ENCODE data around the gene FAM153A. TPM values are rescaled to one million over a fixed set of nuclear protein-coding genes. Genes with fewer than 3 reads are reported as not detected.
"Not testable (repeated sequence)": the region's sequence is repeated elsewhere in the genome, so short reads cannot be mapped to it uniquely, and the experiment has no call there.

FAM153A gene
- total RNA-seq, 1 donor from 2014 or later, result 0.04 TPM

DNA sequence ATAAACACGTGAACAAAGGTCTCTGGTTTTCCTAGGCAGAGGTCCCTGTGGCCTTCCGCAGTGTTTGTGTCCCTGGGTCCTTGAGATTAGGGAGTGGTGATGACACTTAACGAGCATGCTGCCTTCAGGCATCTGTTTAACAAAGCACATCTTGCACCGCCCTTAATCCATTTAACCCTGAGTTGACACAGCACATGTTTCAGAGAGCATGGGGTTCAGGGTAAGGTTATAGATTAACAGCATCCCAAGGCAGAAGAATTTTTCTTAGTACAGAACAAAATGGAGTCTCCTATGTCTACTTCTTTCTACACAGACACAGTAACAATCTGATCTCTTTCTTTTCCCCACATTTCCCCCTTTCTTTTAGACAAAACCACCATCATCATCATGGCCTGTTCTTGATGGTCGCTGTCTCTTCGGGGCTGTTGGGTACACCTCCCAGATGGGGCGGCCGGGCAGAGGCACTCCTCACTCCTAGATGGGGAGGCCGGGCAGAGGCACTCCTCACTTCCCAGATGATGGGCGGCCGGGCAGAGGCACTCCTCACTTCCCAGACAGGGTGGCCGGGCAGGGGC lies 87.3 kb downstream of the FAM153A start:
- not testable (repeated sequence) for H3K4me3 Mint-ChIP-seq; DNase-seq (ENCODE audit: low spot score in 2 of 2, unreplicated experiment in 2 of 2); H3K9me3 Mint-ChIP-seq; H3K27ac Mint-ChIP-seq; H3K4me1 Mint-ChIP-seq; H3K36me3 Mint-ChIP-seq
- H3K27me3 Mint-ChIP-seq (ENCODE audit: low read depth), result peaks cover 21% of the 10 kb centered on the region

DNA sequence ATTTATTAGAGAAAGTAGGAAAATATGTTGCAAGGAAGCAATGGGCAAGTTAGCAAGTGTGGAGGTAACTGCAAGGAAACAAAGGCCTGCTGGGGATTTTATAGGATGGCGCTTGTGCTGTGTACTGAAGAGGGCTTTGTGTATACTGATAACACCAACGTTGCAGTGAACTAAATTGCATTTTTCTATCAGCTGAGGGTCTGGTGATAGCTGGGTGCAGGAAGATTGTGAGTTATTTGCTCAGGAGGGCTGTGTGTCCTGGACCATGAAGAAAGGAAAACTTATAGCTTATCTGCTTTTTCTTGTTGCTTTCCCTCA lies 88.2 kb downstream of the FAM153A start:
- not testable (repeated sequence) for H3K36me3 Mint-ChIP-seq, H3K4me1 Mint-ChIP-seq, H3K4me3 Mint-ChIP-seq

DNA sequence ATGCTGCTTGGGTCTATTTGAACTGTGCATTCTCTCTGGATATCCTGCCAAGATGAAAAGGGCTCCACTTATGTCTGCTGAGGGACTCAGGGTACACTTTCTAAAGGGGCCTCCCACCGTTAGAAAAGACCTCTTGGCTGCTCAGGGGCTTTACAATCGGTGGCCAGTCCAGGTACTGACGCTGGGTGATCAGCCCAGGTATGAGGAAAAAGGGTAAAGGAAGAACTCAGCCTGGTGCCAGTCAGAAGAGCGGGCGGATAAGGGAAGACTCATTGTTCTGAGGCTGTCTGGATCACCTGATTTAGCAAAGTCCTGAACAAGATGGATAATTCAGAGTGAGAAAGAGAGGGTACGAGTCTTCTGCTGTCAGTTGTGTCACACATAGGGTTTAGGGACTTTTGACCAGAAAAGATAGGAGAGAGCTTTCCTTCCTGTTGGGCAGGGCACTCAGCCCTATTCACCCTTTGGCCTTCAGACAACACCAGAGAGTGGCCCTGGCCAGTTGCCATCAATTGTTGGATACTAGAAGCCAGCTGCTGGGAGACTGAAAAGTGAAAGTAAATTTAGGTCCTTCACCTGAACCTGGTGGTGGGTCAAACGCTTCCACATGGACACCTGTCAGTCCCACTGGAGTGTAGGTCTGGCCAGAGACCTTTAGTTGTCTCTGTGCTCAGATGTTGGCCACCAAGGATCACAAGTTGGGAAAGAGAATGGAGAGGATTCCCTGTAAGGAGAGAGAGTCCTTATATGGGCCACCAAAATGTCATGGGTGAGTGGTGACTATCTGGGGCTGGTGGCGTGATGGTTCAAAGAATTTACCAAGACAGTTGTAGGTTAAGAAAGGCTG lies 88.8 kb downstream of the FAM153A start:
- H3K4me3 Mint-ChIP-seq; H3K4me1 Mint-ChIP-seq; H3K27ac Mint-ChIP-seq; H3K36me3 Mint-ChIP-seq; H3K9me3 Mint-ChIP-seq; DNase-seq (ENCODE audit: low spot score in 2 of 2, unreplicated experiment in 2 of 2): not testable (repeated sequence)
- peaks cover 24% of the 10 kb centered on the region for H3K27me3 Mint-ChIP-seq (ENCODE audit: low read depth)

More for the DNA sequence above, 88.2 kb downstream of the FAM153A start:
- not testable (repeated sequence) for H3K9me3 Mint-ChIP-seq; H3K27ac Mint-ChIP-seq; DNase-seq (ENCODE audit: low spot score in 2 of 2, unreplicated experiment in 2 of 2)
- peaks cover 24% of the 10 kb centered on the region for H3K27me3 Mint-ChIP-seq (ENCODE audit: low read depth)

DNA sequence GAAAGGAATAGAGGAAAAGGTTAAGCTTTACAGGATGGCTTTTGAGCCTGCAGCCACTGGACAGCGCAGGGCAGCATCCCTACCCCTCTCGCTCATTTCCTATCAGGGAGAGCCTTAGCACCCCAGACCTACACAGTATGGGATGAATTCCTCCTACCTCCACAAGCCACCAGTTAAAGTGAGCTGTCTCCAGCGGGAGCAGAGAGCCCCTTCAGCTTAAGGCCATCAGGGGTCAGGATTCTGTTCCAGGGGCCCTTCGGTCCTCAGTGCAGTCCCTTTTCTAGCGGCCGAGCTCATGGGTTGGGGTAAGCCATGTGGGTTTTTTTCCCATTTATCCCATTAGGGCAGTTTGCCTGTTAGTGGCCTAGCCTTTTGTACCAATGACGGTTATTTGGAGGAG lies 89.7 kb downstream of the FAM153A start:
- H3K27me3 Mint-ChIP-seq (ENCODE audit: low read depth), result peaks cover 26% of the 10 kb centered on the region
- not testable (repeated sequence) for H3K36me3 Mint-ChIP-seq; H3K4me1 Mint-ChIP-seq; H3K4me3 Mint-ChIP-seq; DNase-seq (ENCODE audit: low spot score in 2 of 2, unreplicated experiment in 2 of 2); H3K9me3 Mint-ChIP-seq; H3K27ac Mint-ChIP-seq

DNA sequence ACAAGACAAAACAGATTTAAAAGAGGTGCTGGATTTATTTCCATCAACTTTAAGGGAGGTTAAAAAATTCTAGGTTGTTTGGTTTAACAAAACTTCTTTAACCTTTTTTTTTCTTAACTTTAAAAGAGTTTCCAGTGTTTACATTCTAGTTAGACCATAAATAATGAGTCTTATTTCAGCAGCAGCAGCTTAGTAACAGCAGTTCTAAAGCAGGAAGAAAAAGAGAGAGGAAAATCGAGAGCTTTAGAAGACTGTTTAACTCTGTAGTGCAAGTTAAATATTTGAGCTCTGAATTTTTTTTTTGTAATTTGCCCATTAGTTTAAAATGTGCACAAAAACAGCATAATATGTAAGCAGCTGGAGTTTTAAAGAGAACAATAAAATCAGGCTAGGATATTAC lies 90.2 kb downstream of the FAM153A start:
- H3K27ac Mint-ChIP-seq; H3K4me1 Mint-ChIP-seq; DNase-seq (ENCODE audit: low spot score in 2 of 2, unreplicated experiment in 2 of 2); H3K36me3 Mint-ChIP-seq; H3K4me3 Mint-ChIP-seq; H3K9me3 Mint-ChIP-seq: not testable (repeated sequence)
- peaks cover 26% of the 10 kb centered on the region for H3K27me3 Mint-ChIP-seq (ENCODE audit: low read depth)

DNA sequence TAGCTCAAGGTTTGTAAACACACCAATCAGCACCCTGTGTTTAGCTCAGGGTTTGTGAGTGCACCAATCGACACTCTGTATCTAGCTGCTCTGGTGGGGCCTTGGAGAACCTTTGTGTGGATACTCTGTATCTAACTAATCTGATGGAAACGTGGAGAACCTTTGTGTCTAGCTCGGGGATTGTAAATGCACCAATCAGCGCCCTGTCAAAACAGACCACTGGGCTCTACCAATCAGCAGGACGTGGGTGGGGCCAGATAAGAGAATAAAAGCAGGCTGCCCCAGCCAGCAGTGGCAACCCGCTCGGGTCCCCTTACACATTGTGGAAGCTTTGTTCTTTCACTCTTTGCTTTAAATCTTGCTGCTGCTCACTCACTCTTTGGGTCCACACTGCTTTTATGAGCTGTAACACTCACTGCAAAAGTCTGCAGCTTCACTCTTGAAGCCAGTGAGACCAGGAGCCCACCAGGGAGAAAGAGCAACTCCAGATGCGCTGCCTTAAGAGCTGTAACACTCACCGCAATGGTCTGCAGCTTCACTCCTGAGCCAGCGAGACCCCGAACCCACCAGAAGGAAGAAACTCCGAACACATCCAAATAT lies 93.6 kb downstream of the FAM153A start:
- not testable (repeated sequence) for H3K4me1 Mint-ChIP-seq; H3K27ac Mint-ChIP-seq; DNase-seq (ENCODE audit: low spot score in 2 of 2, unreplicated experiment in 2 of 2); H3K9me3 Mint-ChIP-seq; H3K36me3 Mint-ChIP-seq; H3K4me3 Mint-ChIP-seq
- peaks cover 35% of the 10 kb centered on the region for H3K27me3 Mint-ChIP-seq (ENCODE audit: low read depth)

DNA sequence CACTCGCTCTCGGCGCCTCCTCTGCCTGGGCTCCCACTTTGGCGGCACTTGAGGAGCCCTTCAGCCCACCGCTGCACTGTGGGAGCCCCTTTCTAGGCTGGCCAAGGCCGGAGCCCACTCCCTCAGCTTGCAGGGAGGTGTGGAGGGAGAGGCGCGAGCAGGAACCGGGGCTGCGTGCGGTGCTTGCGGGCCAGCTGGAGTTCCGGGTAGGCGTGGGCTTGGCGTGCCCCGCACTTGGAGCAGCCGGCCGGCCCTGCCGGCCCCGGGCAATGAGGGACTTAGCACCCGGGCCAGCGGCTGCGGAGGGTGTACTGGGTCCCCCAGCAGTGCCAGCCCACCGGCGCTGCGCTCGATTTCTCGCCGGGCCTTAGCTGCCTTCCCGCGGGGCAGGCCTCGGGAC lies 94.6 kb downstream of the FAM153A start:
- H3K4me3 Mint-ChIP-seq; H3K36me3 Mint-ChIP-seq; DNase-seq (ENCODE audit: low spot score in 2 of 2, unreplicated experiment in 2 of 2); H3K9me3 Mint-ChIP-seq; H3K4me1 Mint-ChIP-seq; H3K27ac Mint-ChIP-seq: not testable (repeated sequence)
- peaks cover 35% of the 10 kb centered on the region for H3K27me3 Mint-ChIP-seq (ENCODE audit: low read depth)

DNA sequence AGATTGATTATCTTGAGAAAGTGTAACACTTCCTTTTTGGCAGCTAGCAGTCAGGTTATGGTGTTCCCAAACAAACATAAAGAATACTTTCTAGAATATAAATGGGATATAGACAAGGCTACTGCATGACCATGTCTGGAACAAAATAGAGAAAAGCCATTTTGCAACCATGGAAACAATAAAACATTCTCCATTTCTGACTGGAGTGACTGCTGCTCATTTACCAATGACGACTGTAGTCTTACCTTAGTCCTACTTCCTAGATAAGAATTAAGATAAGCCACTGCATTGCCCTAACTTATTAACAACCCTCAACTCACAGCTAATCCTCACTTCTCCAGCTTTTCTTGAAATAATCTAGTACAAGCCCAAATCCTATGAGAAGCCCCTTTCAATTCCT lies 100.8 kb downstream of the FAM153A start:
- H3K27me3 Mint-ChIP-seq (ENCODE audit: low read depth), result peaks cover 21% of the 10 kb centered on the region
- not testable (repeated sequence) for H3K9me3 Mint-ChIP-seq; H3K4me3 Mint-ChIP-seq; H3K36me3 Mint-ChIP-seq; DNase-seq (ENCODE audit: low spot score in 2 of 2, unreplicated experiment in 2 of 2); H3K4me1 Mint-ChIP-seq; H3K27ac Mint-ChIP-seq

Other genes with a start within 250 kb of the FAM153A start
- 126 to 128 TPM (median 128 TPM) in 3 replicates for gene FAM193B, start 228.3 kb downstream of the FAM153A start, total RNA-seq
- gene TMED9, start 190.7 kb downstream of the FAM153A start, total RNA-seq, result 146 to 157 TPM (median 151 TPM) in 3 replicates
- 37.4 to 42.0 TPM (median 39.8 TPM) in 3 replicates for gene B4GALT7, start 182.8 kb downstream of the FAM153A start, total RNA-seq
- not detected in 3 replicates for gene PROP1, start 213.3 kb upstream of the FAM153A start, total RNA-seq